ENCODE results near the gene PDE3B.
"Not testable (repeated sequence)": the region's sequence is repeated elsewhere in the genome, so short reads cannot be mapped to it uniquely, and the experiment has no call there.

The PDE3B gene

DNA sequence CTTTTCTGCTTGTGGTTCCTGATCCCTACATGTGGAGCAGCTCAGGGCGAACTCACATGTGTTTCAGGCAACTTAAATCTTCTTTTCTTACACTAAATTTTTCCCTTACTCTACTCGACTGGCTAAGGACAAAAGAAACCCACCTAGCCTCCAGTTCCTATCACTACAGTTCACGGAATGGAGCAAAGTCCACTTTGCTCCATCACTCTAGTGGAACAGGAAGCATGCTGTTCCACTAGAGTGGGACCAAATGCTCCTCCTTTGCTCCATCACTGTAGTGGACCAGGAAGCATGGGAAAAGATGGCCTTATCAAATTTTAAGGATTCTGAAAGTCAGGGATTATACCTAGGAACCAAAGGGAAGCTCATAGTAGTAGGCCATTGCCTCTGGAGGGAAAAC, 36.1 kb downstream of the PDE3B start:
- DNase-seq = no peak

GRCh38 chr11:14684234-14684915, 40.8 kb downstream of the PDE3B start:
- not testable (repeated sequence) for DNase-seq

DNA sequence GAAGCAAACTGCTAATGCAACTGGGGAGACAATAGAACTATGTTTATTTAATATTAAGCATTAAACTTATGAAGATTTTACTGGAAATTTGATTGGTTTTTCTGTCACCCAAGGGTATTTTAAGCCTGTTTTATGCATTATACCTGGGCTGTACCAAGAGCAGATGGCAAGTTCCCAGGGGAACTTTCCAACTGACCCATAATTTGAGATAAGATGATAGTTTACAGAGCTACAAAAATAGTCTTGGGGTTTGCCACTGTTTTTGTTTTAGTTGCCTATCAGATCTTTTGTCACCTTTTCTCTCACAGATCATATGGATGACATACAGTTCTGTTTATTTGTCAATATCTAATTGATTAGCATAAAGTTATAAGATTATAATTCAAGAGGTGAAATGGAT, 43.9 kb downstream of the PDE3B start:
- DNase-seq = no peak

GRCh38 chr11:14687943-14688627, 44.5 kb downstream of the PDE3B start:
- no peak for DNase-seq

DNA sequence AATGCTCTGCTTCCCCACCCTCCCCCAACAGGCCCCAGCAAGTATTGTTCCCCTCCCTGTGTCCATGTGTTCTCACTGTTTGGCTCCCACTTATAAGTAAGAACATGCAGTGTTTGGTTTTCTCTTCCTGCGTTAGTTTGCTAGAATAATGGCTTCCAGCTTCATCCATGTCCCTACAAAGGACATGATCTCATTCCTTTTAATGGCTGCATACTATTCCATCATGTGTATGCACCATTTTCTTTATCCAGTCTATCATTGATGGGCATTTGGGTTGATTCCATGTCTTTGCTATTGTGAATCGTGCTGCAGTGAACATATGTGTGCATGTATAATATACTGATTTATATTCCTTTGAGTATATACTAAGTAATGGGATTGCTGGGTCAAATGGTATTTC, 52.1 kb downstream of the PDE3B start:
- DNase-seq = not testable (repeated sequence)

- no peak for DNase-seq
Observed at GRCh38 chr11:14698771-14699170, 55.2 kb downstream of the PDE3B start.

DNA sequence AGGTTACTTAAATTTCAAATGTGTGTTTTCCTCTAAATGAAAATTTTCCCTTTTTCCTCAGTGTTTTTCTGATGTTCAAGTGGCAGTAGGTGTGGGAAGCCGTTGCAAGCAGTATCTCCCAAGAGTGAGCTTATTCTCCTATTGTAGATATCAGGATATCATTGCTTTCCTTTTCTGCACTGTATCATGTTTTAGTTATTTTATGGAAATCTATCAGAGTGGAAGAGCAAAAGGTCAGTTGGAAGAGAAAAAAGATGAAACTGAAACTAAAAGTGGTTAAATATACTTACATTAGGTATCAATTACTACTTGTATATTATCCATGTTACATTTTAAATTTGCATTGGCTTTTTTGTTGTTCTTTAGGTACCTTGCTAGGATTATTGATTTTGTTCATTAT, 57.0 kb downstream of the PDE3B start:
- no peak for DNase-seq

DNA sequence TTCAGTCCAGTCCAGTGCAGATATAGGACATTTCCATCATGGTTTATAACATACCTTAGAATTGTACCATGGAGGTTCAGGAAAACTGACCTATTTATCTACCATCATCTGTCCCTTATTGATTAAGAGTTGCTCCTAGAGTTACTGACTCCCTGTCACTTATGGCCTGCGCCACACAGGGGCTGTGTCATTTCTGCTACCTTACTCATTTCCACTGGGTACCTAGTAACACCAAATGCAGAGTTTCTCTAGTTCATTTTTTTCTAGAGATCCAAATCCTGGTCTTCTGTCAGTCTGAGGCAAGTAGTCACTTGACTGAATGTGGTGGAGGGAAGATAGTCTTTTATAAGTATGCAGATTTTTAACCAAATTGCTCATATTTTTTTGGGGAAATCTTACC, 59.2 kb downstream of the PDE3B start:
- DNase-seq = no peak

DNA sequence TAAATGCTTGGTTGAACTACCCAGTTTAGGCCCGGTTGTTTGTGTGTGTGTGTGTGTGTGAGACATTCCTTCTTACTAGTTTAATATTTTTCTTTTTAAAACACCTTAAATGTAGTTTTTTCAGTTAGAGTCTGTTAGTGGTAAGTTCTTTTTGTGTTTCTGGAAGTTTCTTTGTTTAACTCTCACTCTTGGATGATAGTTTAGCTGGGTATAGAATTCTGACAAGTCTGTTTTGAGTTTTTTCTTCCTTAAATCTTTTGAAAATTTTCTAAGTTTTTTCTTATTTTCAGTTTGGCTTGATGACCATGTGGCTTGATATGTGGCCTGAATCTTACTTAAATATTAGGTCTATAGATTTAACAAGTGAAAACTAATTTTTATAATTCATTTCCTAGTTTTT, 60.1 kb downstream of the PDE3B start:
- DNase-seq = no peak

DNA sequence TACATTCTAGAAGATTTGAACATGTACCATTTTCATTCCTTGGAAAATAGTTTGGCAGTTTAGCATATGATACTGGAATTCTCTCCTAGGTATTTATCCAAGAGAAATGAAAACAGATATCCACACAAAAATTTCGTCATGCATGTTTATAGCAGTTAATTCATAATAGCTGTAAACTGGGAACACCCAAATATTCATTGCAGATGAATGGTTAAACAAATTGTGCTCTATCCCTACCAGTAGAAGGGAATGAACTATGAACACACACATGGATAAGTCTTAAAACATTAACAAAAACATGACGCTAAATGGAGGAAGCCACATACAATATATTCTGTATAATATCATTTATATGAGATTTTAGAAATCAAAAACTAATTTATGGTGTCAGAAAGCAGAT, 61.5 kb downstream of the PDE3B start:
- DNase-seq = no peak

DNA sequence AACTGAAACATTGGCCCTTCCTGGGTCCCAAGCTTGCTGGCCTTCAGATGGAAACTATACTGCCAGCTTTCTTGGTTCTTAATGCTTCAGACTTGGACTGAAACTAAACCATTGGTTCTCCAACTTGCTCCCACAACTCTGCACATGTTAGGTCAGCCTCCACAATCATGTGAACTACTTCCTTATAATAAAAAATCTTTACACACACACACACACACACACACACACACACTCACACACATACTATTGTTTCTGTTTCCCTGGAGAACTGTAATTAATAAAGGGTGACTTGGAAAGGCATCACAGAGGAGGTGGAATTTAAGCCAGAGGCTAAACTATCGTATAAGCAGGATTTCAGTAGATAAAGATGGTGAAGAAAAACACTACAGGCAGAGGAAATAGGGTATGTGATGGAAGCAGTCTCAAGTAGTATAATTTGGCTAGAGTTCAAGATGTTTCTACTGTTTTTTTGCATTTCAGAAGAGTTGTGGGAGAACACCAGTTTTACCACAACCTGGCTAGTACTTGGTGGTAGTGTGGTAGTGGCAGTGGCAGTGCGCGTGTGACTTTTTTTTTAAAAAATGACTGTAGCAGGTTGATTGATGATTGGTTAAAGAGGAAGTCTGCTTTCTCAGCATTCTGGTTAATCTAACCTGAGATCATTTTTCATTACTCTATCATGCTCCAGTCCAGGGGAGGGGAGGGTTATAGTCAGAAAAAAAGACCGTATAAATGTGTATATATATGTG, 70.1 kb downstream of the PDE3B start:
- DNase-seq = no peak

DNA sequence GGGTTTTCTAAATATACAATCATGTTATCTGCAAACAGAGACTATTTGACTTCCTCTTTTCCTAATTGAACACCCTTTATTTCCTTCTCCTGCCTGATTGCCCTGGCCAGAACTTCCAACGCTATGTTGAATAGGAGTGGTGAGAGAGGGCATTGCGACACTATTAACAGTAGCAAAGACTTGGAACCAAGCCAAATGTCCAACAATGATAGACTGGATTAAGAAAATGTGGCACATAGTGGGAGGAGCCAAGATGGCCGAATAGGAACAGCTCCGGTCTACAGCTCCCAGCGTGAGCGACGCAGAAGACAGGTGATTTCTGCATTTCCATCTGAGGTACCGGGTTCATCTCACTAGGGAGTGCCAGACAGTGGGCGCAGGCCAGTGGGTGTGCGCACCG, 72.1 kb downstream of the PDE3B start:
- DNase-seq = not testable (repeated sequence)

DNA sequence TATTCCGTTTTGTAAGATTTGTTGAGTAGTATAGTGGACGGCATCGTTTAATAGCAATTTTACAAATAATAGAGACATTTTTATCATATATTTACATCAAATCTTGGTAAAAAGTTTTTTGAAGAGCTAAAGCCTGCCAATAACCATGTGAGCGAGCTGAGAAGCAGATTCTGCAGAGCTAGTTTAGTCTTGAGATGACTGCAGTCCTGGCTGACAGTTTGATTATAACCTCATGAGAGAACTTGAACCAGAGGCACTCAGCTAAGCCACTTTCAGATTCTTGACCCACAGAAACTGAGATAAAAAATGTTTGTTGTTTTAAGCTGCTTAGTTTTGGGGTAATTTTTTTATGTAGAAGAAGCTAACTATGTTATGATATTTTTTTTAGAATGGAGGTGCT, 78.9 kb downstream of the PDE3B start:
- no peak for DNase-seq

GRCh38 chr11:14725150-14725549, 81.5 kb downstream of the PDE3B start:
- DNase-seq = no peak

- DNase-seq = no peak
Observed at GRCh38 chr11:14727215-14727614, 83.6 kb downstream of the PDE3B start.

GRCh38 chr11:14727746-14728145, 84.1 kb downstream of the PDE3B start:
- no peak for DNase-seq

DNA sequence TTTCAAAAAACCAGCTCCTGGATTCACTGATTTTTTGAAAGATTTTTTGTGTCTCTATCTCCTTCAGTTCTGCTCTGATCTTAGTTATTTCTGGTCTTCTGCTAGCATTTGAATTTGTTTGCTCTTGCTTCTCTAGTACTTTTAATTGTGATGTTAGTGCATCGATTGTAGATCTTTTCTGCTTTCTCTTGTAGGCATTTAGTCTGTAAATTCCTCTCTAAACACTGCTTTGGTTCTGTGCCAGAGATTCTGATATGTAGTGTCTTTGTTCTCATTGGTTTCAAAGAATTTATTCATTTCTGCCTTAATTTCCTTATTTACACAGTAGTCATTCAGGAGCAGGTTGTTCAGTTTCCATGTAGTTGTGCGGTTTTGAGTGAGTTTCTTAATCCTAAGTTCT, 96.9 kb downstream of the PDE3B start:
- not testable (repeated sequence) for DNase-seq

DNA sequence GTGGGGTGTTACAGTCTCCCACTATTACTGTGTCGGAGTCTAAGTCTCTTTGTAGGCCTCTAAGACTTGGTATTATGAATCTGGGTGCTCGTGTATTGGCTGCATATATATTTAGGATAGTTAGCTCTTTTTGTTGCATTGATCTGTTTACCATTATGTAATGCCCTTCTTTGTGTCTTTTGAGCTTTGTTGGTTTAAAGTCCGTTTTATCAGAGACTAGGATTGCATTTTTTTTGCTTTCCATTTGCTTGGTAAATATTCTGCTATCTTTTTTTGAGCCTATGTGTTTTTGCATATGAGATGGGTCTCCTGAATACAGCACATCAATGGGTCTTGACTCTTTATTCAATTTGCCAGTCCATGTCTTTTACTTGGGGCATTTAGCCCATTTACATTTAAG, 97.6 kb downstream of the PDE3B start:
- DNase-seq = no peak

GRCh38 chr11:14742849-14743559, 99.4 kb downstream of the PDE3B start:
- DNase-seq = no peak

GRCh38 chr11:14743667-14744066, 100.1 kb downstream of the PDE3B start:
- not testable (repeated sequence) for DNase-seq

GRCh38 chr11:14746857-14747395, 103.3 kb downstream of the PDE3B start:
- no peak for DNase-seq

DNA sequence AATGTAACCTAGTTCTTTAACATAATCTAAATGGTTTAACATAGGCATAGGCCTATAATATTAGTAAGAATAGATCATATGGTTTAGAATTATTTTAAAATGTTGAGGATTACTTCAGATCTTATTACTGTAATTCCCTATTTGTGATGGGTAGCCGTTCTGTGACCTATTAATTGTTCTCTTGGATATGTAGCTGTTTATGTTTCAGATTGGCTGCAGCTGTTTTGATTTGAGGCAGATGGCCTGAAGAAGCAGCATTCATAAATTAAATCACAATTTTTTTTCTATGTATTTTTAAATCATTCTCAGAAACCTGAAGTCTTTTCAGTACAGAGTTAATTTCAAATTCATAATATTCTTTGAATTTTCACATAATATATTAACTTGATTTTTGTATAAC, 104.5 kb downstream of the PDE3B start:
- DNase-seq = no peak

- DNase-seq = no peak
Observed at GRCh38 chr11:14750911-14751310, 107.3 kb downstream of the PDE3B start.

Measured in activated effector memory CD4-positive, alpha-beta T cell treated with Interleukin-2 at 50 U/mL for 16 hours (primary cell).